B cell (primary cell): ENCODE data around the gene VILL. TPM values are rescaled to one million over a fixed set of nuclear protein-coding genes. Genes with fewer than 3 reads are reported as not detected.
"Not testable (repeated sequence)": the region's sequence is repeated elsewhere in the genome, so short reads cannot be mapped to it uniquely, and the experiment has no call there.

ENCODE experiments used
- ATAC-seq: fragments of 200-7000 bp; cut with Tn5 transposase; one replicate; pipeline ENCODE4 v1.10.0; 2021; ENCODE audit warnings: low read depth, mild to moderate bottlenecking, moderate number of reproducible peaks, moderate library complexity
- CTCF ChIA-PET: fragments of 350-600 bp; sonication (Branson Sonifier 250); formaldehyde crosslinking; loops from one replicate; lab custom pipeline; 2021; ENCODE audit warnings: antibody characterized with exemption, inconsistent platforms; lab: Charles Lee
- POLR2A ChIA-PET: fragments of 350-600 bp; sonication (Branson Sonifier 250); formaldehyde crosslinking; loops from one replicate; lab custom pipeline; 2021; ENCODE audit warnings: antibody characterized with exemption; lab: Charles Lee
- DNase-seq: peaks from one replicate; pipeline ENCODE4 v3.0.0; 2013
- H2AFZ ChIP-seq: 2 replicates; pipeline ENCODE4 v1.6.1; 2012; ENCODE audit warnings: mild to moderate bottlenecking, low read depth, low read length; ENCODE audit not compliant: insufficient read depth, poor library complexity, severe bottlenecking
- H3K27ac ChIP-seq, 2 donors: 1 replicate in 1 of 2; 2 replicates in 1 of 2; pipeline ENCODE4 v1.5.1; 2012 to 2013; ENCODE audit warnings: low read length in 2 of 2, mild to moderate bottlenecking in 2 of 2, moderate library complexity in 1 of 2
- H3K27me3 ChIP-seq, 4 experiments: fragments of 200-600 bp in 1 of 4; sonication (generic) in 1 of 4; replicated peaks in 1 of 4; 1 replicate in 2 of 4; 2 replicates in 2 of 4; pipeline versions ENCODE4 v1.6.1 to v1.7.0; 2013 to 2016; ENCODE audit warnings: low read length in 3 of 4, mild to moderate bottlenecking in 2 of 4, mixed read lengths in 1 of 4, moderate library complexity in 1 of 4; ENCODE audit not compliant: insufficient read depth in 4 of 4, control insufficient read depth in 3 of 4; ENCODE audit errors: control extremely low read depth in 1 of 4
- H3K36me3 ChIP-seq, 2 experiments: replicated peaks in 1 of 2; 1 replicate in 1 of 2; 2 replicates in 1 of 2; pipeline versions ENCODE4 v1.6.1 to v1.7.1; 2013; ENCODE audit warnings: low read length in 1 of 2; ENCODE audit not compliant: insufficient read depth in 2 of 2, control insufficient read depth in 1 of 2; ENCODE audit errors: control extremely low read depth in 1 of 2, extremely low read depth in 1 of 2
- H3K4me1 ChIP-seq, 2 donors: fragments of 200-600 bp in 1 of 2; sonication (generic) in 1 of 2; 1 replicate in 1 of 2; 2 replicates in 1 of 2; pipeline versions ENCODE4 v1.5.1 to v1.6.1; 2013 to 2017; ENCODE audit warnings: low read length in 2 of 2; ENCODE audit not compliant: control insufficient read depth in 2 of 2, insufficient read depth in 2 of 2
- H3K4me2 ChIP-seq: replicated peaks from 2 replicates; pipeline ENCODE3; 2012; ENCODE audit warnings: mild to moderate bottlenecking, low read depth, low read length; ENCODE audit not compliant: poor library complexity, severe bottlenecking
- H3K4me3 ChIP-seq, 5 experiments: fragments of 200-600 bp in 1 of 5; sonication (generic) in 1 of 5; 1 replicate in 3 of 5; 2 replicates in 2 of 5; pipeline versions ENCODE4 v1.5.1 to v1.7.0; 2011 to 2016; ENCODE audit warnings: low read length in 4 of 5, mild to moderate bottlenecking in 4 of 5, low read depth in 2 of 5, control low read depth in 1 of 5, moderate library complexity in 1 of 5; ENCODE audit not compliant: insufficient read depth in 1 of 5; ENCODE audit errors: control extremely low read depth in 1 of 5, extremely low read depth in 1 of 5
- H3K79me2 ChIP-seq: fragments of 200-600 bp; sonication (generic); one replicate; pipeline ENCODE4 v1.6.0; 2016; ENCODE audit warnings: low read length; ENCODE audit not compliant: control insufficient read depth, insufficient read depth
- H3K9ac ChIP-seq: fragments of 200-600 bp; sonication (generic); 2 replicates; pipeline ENCODE4 v1.6.1; 2017; ENCODE audit warnings: mild to moderate bottlenecking, low read length, moderate library complexity
- H3K9me3 ChIP-seq, 3 donors: one replicate each; pipeline versions ENCODE4 v1.6.1 to v1.7.1; 2013; ENCODE audit warnings: low read length in 2 of 3; ENCODE audit not compliant: control insufficient read depth in 2 of 3, insufficient read depth in 1 of 3; ENCODE audit errors: control extremely low read depth in 1 of 3
- H4K20me1 ChIP-seq: 2 replicates; pipeline ENCODE4 v1.6.0; 2012; ENCODE audit warnings: mild to moderate bottlenecking, low read length; ENCODE audit not compliant: insufficient read depth, control insufficient read depth, poor library complexity, severe bottlenecking
- H3K27ac Mint-ChIP-seq: one replicate; pipeline ENCODE4 v1.8.0; 2021; ENCODE audit warnings: mixed read lengths
- H3K27me3 Mint-ChIP-seq: one replicate; pipeline ENCODE4 v1.8.0; 2021; ENCODE audit warnings: mixed read lengths
- H3K4me1 Mint-ChIP-seq: one replicate; pipeline ENCODE4 v1.8.0; 2021; ENCODE audit warnings: mixed read lengths
- H3K4me3 Mint-ChIP-seq: one replicate; pipeline ENCODE4 v1.8.0; 2021; ENCODE audit warnings: mixed read lengths
- H3K9me3 Mint-ChIP-seq: one replicate; pipeline ENCODE4 v1.8.0; 2022; ENCODE audit warnings: mixed read lengths; ENCODE audit not compliant: insufficient read depth
- CTCF ChIP-seq: fragments of 200-600 bp; IDR thresholded peaks from one replicate; pipeline ENCODE4 v1.8.0; 2022; ENCODE audit warnings: antibody characterized with exemption, mild to moderate bottlenecking
- EZH2 ChIP-seq: IDR thresholded peaks from 2 replicates; pipeline ENCODE4 v1.6.1; 2012; ENCODE audit warnings: borderline replicate concordance, low read depth, mild to moderate bottlenecking, moderate library complexity, low read length; ENCODE audit not compliant: insufficient read depth, poor library complexity, severe bottlenecking
- WGBS: methylation state at CpG from one replicate; pipeline ENCODE4 v1.1.5; 2013; ENCODE audit warnings: missing lambda C conversion rate; ENCODE audit not compliant: insufficient coverage; 5-methylcytosine and 5-hydroxymethylcytosine counted together
- intact Hi-C: fragments of 100-400 bp; cut with micrococcal nuclease; formaldehyde crosslinking; loops from one replicate; pipeline ENCODE4 v1.10.0; 2022
- polyA plus RNA-seq: library from polyadenylated mRNA; depleted of rRNA; stranded (reverse); fragments of >200 nt; gene quantifications from 2 replicates; pipeline ENCODE4 v1.2.3, GENCODE V29; 2012
- total RNA-seq, 2 donors: library from RNA; stranded (reverse); fragments of 120-200 nt in 1 of 2; gene quantifications; 1 replicate in 1 of 2; 2 replicates in 1 of 2; pipeline versions ENCODE4 v1.2.3 to v1.2.4, GENCODE V29; 2013 to 2022

VILL gene
- total and polyA plus RNA-seq, 2 donors (not counting 1 experiment from before 2014, with no cell fraction given) = 35.2 to 46.4 TPM

GRCh38 chr3:37987315-37987697, 3.3 kb upstream of the VILL start:
- no peak overlapping the region for H3K4me3 Mint-ChIP-seq
- Histone ChIP-seq H3K79me2 (no peaks in the 10 kb centered on the region), H3K9me3 (no peaks in the 10 kb centered on the region), H3K4me2 (no peak overlapping the region), H3K4me1 (no peaks in the 10 kb centered on the region), H3K36me3 (no peaks in the 10 kb centered on the region), H2AFZ (no peak overlapping the region), H3K27ac (no peak overlapping the region), H3K4me3 (no peak overlapping the region), H3K27me3 (no peaks in the 10 kb centered on the region), H3K9ac (no peak overlapping the region), H4K20me1 (no peaks in the 10 kb centered on the region)
- H3K27ac Mint-ChIP-seq = no peak overlapping the region
- DNase-seq = no peak
- no peaks in the 10 kb centered on the region for H3K4me1 Mint-ChIP-seq
- ChIA-PET POLR2A (no interaction called here), CTCF (interaction anchor here (1.0 to 1.6 kb wide), 2 partner anchors 12 to 16 kb away, joined by 4 to 6 read pairs; no protein-coding TSS in a partner anchor)
- TF ChIP-seq CTCF (no peak), EZH2 (no peak)
- intact Hi-C loops = no loop called here
- ATAC-seq = no peak
- WGBS = 94% methylated on average over 2 of the region's 2 CpGs
- H3K9me3 Mint-ChIP-seq = no peaks in the 10 kb centered on the region
- H3K27me3 Mint-ChIP-seq = peaks cover 6% of the 10 kb centered on the region

- Histone ChIP-seq H3K4me2 (no peak overlapping the region), H3K79me2 (no peaks in the 10 kb centered on the region), H3K36me3 (no peaks in the 10 kb centered on the region), H2AFZ (no peak overlapping the region), H3K9me3 (no peaks in the 10 kb centered on the region), H3K4me1 (no peaks in the 10 kb centered on the region), H3K9ac (no peak overlapping the region), H4K20me1 (no peaks in the 10 kb centered on the region), H3K27ac (no peak overlapping the region), H3K27me3 (no peaks in the 10 kb centered on the region), H3K4me3 (no peak overlapping the region)
- H3K4me1 Mint-ChIP-seq = no peaks in the 10 kb centered on the region
- no peaks in the 10 kb centered on the region for H3K9me3 Mint-ChIP-seq
- no peak overlapping the region for H3K4me3 Mint-ChIP-seq
- H3K27ac Mint-ChIP-seq = no peak overlapping the region
- ChIA-PET CTCF (interaction anchor here (1.0 to 1.6 kb wide), 2 partner anchors 13 to 16 kb away, joined by 4 to 6 read pairs; no protein-coding TSS in a partner anchor), POLR2A (no interaction called here)
- intact Hi-C loops = no loop called here
- WGBS = 100% methylated on average over 4 of the region's 7 CpGs
- H3K27me3 Mint-ChIP-seq = peaks cover 6% of the 10 kb centered on the region
- DNase-seq (no peak), ATAC-seq (no peak)
- TF ChIP-seq EZH2 (no peak), CTCF (no peak)
Observed at GRCh38 chr3:37987751-37988179, 2.8 kb upstream of the VILL start.

GRCh38 chr3:37988376-37988775, 2.2 kb upstream of the VILL start:
- H3K79me2 ChIP-seq, intact Hi-C loops, H3K27me3 Mint-ChIP-seq, H3K4me3 ChIP-seq, H4K20me1 ChIP-seq, H2AFZ ChIP-seq, H3K4me1 Mint-ChIP-seq, H3K4me2 ChIP-seq, H3K27me3 ChIP-seq, H3K9me3 ChIP-seq, POLR2A ChIA-PET, H3K36me3 ChIP-seq, H3K27ac ChIP-seq, H3K9me3 Mint-ChIP-seq, DNase-seq, H3K4me1 ChIP-seq, H3K4me3 Mint-ChIP-seq, H3K27ac Mint-ChIP-seq, H3K9ac ChIP-seq, ATAC-seq: not testable (repeated sequence)
- WGBS = 97% methylated on average over 6 of the region's 10 CpGs
- CTCF ChIA-PET = interaction anchor here (1.6 kb wide), 1 partner anchor 13 kb away, joined by 6 read pairs; no protein-coding TSS in a partner anchor
